A549 treated with Hydrocortisone at 1 μM for 4 hours (cell line): ENCODE measurements around the gene CRYM. TPM values are rescaled to one million over a fixed set of nuclear protein-coding genes. Genes with fewer than 3 reads are reported as not detected.

Experiments used
- total RNA-seq: library from RNA; stranded (reverse); fragments of 200-300 nt; extraction: Qiagen RNA extraction; gene quantifications from 5 replicates; pipeline ENCODE4 v1.2.3, GENCODE V29; 2022

The CRYM gene
- total RNA-seq: 1.4 to 2.3 TPM (median 2.0 TPM) in 5 replicates

DNA sequence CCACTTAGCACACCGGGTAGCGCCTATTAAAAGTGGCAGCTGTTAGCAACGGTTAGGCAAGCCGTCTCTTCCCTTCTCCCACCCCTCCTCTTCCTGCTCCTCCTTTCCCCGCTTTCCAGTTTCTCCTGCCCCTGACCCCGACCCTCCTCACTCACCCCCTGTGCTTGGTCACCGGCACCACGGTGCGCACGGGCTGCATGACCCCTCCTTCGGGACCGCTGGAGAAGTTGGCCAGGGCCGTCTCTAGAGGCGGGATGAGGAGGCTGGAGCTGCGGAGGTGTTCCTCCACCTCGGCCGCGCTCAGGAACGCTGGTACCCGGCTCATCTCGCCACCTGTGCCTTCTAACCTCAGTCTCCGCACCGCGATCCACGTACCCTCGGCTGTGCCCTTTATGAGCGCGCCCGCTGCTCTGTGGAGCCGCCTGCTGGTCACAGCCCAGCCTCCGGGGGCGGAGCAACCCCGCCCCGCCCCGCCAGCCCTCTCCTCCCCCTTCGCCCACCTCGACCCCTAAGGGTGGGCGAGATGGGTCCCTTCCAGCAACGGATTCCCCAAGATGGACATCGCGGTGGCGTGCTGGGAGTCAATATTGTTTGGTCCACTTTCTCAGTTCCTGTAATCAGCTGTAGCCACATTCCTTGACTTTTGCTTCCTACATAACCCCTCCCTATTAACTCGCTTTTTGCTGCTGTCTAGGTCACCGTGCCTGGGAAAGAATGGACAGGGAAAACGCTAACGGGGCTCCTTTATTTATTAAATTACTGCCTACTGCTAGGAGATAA is at the start of gene CRYM:
CRYM (minus strand) TSS at position 364 of the 780 bp plus-strand sequence; CDS start at position 325, 39 bp downstream.

GRCh38 chr16:21233521-21234150 is 44.5 kb downstream of the CRYM start, which contains the start of gene ANKS4B:
Gene ANKS4B, plus strand, starts transcription at chr16:21233699. Its CDS starts 39 bp downstream, at chr16:21233738.

GRCh38 chr16:21211486-21211885 is 66.6 kb downstream of the CRYM start, which contains the start of gene ZP2:
Gene ZP2, minus strand, starts transcription at chr16:21211574. Its CDS starts 27 bp downstream, at chr16:21211547.

Other genes starting within 250 kb of the CRYM start
- gene DNAH3, start 127.4 kb downstream of the CRYM start, total RNA-seq: 0.11 to 0.17 TPM (median 0.13 TPM) in 5 replicates
- gene LDAF1, start 119.6 kb downstream of the CRYM start, total RNA-seq: 17.2 to 27.2 TPM (median 18.2 TPM) in 5 replicates
- gene ZP2, start 66.7 kb downstream of the CRYM start, total RNA-seq: not detected in 5 replicates
- gene ANKS4B, start 44.6 kb downstream of the CRYM start, total RNA-seq: 0.03 to 0.06 TPM (median 0.05 TPM) in 3 of 5 replicates, not detected in the others